Measurements from ENCODE around the gene NADSYN1.

The NADSYN1 gene

DNA sequence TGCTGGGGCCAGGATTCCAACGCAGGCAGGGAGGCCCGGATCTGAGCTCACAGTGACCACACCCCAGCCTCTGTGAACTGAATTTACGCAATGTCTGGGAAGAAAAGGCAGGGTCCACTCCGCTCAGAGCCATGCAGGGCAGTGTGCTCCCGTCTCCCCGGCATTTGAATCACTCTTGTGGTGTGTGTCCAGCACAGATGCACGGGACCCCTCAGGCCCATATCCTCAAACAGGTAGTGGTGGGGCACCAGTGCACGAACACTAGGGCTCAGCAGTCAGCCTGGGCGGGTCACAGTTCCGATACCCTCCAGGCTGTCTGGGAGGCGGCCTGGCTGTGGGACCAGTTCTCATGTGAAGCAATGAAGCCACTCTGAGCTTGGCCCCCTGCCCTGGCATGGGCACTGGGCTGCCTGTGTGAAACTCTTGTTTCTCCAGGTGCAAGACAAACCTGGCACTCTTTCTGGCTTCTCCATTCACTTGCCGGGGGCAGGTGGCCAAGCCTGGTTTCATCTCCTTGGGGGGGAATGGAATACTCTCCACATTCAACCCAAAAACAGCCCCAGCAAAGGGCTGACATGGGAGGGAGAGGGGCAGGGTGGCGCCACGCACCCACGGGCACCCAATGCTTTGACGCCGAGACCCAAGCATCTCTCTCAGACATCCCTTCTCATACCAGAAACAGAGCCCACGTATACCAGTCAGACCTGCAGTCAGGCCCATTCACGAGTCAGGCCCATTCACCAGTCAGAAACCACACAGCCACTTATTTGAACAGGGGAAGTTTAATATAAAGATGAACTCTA lies 19.2 kb upstream of the NADSYN1 start:
- DNase-seq (ENCODE audit: low read depth, low spot score): no peak

DNA sequence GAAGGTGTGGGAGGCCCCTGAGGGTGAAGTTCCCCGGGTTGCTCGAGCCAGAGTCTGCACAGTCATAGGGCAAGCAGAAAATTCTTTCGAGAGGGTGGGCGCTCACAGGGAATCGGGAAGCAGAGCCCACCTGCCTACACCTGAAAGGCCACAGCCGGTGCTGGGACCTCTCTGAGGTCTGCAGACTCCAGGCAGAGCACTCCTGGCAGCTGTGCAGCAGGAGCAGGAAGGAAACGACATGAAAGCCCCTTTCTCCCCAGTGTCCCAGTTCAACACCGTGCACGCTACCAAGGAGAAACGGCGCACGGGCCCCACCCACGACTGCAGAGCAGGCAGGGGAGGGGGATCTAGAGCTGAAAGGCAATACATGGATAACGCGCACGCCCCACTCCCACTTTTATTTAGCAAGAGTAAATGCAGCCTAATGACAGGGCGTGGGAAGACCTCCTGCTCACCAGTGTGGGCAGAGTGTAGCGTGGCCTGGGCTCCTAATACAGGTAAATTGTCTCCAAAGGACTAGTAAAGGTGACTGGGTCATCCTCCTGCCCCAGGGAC lies 18.4 kb upstream of the NADSYN1 start:
- DNase-seq (ENCODE audit: low read depth, low spot score): no peak

DNA sequence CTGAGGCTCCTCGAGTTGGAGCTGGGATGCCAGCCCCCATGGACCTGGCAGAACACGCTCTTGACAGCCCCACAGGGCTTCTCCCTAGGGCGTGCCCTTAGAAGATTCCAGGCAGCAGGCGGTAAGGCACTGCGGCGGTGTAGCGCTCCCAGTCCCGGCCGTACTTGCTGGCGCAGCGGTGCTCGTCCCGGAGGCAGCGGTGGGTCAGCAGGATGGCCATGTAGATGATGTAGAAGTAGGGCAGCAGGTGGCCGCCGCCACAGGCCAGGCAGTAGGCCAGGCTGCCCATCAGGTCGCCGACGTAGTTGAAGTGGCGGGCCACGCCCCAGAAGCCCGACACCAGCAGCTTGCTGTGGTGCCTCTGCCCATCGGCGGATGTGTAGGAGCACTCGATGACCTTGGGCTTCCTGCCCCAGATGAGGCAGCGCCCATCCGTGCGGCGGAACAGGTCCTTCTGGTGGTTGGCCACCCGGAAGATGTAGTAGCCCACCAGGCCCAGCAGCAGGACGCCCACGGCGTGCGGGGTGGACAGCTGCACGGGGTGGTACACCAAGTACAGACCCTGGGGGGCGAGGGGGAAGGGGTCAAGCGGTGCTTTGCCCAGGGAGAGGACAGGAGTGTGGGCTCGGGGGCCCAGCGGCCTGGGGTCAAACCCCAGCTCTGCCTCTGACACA lies 17.6 kb upstream of the NADSYN1 start:
- no peak for DNase-seq (ENCODE audit: low read depth, low spot score)

DNA sequence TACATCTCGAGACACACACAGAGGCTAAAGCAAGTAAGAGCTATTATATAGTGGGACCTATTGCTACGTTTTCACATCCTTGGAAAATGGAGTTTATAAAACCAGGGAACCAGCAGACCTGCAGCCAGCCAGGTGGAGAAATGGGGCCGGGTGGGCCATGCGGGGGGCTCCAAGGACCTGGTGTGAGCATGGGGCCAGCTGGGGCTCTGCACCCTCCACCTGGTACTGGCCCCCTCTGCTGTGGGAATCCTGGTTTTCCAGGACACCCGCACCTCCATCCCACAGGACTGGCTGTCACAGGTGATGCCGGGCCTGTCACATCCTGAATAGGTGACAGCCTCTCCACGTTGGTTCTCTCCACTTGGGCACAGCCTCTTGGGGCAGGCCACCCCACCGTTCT lies 16.1 kb upstream of the NADSYN1 start:
- no peak for DNase-seq (ENCODE audit: low read depth, low spot score)

DNA sequence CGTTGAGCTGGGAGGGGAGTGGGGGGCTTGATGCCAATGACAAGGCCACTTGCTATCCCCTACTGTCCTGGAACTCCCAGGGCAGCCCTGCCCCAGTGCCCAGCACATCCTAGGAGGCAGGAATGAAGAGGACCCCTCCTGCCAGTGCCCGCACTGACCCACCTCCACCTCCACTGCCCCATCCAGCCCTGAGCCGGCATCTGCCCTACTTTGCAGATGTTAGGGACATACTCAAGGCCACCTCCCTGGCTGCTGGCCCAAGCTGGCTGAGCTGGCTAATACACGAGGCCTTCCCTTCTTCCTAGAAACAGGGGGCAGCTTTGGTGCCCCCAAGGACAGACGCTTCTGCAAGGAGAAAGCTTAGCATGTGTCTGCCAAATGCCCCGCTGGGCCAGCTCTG lies 15.6 kb upstream of the NADSYN1 start:
- no peak for DNase-seq (ENCODE audit: low read depth, low spot score)

DNA sequence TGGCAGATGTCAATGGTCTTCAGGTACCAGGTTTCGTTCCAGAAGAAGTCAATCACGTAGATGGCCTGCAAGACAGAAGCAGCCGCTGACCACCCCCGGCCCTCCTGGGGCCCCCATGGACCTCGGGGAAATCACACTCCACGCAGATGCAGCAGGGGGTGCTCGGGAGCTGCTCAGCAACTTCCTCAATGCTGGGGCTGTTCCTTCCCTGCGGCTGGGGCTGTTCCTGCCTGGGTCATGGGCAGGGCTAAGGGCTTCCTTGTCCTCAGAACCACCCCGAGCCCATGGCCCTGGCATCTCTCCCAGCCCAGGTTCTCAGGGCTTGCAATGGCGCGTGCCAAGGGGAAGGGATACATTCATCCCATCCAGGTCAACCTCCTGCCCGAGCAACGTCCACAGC lies 15.1 kb upstream of the NADSYN1 start:
- DNase-seq (ENCODE audit: low read depth, low spot score): no peak

DNA sequence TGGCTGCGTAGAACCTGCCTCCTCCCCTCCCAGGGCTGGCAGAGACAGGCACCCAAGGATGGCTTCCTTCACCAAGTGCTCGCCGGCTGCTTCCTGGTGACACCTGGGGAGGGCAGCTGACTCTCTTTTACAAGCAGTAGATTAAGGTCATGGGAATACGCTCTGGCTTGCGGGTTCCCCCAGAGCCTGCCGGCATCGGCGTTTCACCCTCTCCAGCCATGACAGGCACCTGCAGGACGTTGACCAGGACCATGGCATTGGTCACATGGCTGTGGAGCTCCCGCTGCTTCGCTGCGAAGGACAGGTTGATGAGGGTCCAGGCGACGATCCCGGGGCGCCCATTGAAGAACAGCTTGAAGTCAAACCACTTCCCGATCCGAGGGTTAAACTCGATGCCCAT lies 14.4 kb upstream of the NADSYN1 start:
- DNase-seq (ENCODE audit: low read depth, low spot score): no peak

DNA sequence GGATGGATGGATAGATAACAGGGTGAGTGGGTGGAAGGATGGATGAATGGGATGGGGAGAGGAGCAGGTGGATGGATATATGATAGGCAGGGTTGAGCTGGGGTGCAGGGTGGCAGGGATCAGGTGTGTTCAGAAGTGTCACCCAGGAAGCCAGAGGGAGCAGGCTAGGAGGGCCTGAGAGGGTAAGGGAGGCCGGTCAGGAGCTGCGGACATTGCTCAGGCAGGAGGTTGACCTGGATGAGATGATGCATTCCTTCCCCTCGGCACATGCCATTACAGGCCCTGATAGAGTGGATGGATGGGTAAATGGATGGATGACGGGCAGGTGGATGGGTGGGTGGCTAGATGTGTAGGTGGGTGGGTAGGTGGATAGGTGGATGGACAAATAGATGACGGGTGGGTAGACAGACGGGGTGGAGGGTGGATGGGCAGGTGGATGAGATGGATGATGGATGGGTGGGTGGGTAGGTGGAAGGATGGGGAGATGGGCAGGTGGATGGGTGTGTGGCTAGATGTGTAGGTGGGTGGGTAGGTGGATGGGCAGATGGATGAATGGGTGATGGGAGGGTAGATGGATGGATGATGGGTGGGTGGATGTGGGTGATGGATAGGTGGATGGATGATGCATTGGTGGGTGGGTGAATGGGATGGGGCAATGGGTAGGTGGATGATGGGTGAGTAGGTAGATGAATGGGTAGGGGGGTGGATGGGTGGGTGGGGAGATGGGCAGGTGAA lies 12.8 kb upstream of the NADSYN1 start:
- no peak for DNase-seq (ENCODE audit: low read depth, low spot score)

DNA sequence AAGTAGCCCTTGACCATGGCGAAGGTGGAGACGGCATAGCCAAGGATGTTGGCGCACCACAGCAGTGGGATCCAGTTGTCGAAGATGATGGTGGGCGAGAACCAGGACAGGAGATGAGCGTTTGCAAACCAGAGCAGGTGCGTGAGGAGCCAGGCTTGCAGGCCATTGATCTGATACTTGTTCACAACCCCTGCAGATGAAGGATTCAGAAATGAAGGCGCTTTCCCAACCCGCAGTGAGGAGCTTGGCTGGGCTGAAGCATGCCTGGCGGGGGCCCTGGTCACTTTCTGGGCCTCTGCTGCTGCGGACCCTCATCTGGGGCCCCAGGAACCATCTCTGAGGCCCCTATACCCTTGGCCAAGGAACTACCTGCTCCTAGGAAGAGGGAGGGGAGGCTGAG lies 11.8 kb upstream of the NADSYN1 start:
- no peak for DNase-seq (ENCODE audit: low read depth, low spot score)

DNA sequence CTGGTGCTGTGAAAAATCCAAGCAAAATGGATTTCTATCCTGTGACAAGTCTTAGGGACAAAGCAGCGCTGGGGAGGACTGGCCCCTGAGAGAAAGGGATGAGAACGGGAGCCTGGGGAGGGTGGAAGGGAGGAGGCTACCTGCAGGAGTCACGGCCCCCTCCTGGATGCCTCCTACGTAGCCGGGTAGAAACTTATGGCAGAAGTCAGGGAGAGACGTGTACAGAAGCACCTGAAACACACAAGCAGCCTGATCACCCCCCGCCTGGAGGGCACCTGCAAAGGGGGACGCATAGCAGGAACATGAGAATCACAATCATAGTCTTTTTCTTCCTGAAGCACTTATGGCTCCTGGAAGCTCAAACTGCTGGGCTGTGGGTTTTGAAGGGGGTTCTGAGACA lies 10.9 kb upstream of the NADSYN1 start:
- no peak for DNase-seq (ENCODE audit: low read depth, low spot score)

DNA sequence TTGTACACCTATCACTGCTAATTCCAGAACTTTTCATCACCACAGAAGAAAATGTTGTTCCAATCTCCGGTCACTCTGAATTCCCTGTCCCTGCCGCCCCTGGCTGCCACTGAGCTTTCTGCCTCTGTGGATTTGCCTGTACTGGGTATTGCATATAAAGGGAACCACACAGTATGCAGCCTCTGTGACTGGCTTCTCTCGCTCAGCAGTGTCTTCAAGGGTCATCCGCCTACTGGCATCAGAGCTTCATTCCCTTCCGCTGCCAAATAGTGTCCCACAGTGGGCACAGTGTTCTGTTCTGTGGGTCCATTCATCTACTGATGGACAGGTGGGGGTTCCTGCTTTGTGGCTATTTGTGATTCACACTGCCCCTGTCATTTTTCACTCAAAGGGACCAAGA lies 10.1 kb upstream of the NADSYN1 start:
- no peak for DNase-seq (ENCODE audit: low read depth, low spot score)

DNA sequence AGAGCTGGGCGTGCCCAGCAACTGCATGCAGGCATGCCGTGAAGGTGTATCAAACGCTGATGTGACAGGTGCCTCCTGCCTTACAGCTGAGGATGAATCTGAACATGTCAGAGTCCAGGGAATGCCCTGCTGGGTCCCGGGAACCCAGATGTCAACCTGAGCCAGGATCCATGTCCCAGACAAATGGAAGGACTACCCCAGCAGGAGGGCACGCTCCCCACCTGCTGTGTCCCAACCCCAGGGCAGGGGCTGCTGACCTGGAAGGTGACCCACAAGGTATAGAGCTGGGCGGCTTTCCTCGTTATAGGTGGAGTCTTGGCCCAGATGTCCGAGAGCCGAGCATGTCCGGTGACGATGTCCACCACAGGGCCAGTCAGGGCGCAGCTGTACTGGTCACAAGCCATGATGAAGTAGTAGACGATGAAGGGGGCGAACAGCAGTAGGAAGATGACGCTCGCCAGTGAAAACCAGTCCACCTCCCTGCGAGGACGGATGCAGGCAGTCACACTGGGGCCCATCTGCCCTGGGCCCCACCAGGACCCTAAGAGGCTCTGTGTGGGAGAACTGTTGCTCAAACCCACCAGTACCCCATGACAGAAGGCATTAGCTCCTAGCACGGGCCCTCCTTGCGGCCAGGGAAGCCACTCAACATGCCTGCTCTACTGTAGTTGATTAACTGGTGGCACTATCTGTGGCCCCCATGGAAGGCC lies 9.1 kb upstream of the NADSYN1 start:
- DNase-seq (ENCODE audit: low read depth, low spot score): no peak

DNA sequence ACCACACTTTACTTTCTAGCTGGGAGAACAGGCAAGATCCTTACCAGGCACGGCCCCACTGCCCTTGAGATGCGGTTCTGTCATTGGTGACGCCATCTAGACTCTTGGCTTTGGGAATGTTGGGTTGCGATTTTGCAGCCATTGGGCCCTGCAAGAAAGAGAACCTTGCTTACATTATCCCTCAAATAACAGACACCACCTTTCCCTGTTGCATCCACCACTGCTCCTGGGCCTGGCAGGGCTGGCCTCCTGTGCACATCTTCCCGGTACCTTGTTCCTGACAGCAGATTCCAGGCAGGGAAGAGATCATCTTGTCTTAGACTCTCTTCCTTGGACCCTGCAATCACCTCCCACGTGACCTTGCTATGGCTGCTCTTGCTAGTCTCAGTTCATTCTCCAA lies 8.2 kb upstream of the NADSYN1 start:
- no peak for DNase-seq (ENCODE audit: low read depth, low spot score)

DNA sequence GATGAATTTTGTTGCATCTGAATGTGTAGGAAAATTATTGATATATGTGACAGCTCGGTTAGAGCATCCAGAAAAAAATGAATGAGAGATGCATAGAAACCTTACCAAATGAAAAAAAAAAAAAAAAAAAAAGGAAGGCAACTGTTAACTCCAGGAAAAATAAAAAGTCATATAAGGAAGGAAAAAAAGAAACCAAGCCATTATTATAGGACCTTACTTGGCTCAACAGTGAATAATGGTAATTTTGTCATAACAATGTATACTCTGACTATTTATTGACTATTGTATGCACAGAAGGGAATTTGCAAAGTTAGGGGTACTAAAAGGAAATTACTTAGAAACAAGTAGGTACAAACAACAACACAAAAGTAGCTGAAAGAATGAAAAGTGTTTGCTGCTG lies 6.9 kb upstream of the NADSYN1 start:
- DNase-seq (ENCODE audit: low read depth, low spot score): no peak

DNA sequence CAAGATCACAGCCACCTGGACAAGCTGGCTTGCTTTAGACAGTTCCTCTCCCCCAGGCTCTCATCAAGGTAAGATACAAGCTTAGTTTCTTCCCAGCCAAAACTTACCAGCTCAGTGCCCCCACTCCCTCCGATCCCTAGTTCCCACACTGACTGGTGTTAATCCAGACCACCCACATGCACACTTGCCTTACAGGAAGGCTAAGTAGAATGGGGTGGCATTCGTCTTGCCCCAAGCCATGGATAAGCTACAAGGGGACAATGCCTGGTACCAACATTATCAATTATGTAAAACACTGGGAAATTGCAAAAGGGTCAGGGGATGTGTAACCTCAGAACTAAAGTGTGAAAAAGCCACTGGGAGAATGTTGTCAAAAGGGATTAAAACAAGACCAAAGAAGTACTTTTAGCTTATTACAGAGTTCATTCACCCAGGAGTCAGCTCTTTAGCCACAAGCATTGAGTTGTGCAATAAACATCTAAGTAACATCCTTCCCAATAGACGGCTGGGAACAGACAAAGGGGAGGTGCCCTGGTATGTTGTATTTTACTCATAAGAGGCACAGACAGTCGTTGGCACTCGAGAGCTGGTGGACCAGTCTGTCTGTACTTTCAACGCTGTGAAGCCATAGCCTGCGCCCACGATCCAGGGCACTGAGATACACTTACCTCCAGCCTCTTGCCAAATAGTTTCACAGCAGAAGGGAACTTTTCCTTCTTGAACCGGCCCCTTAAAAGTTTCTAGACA lies 5.9 kb upstream of the NADSYN1 start:
- no peak for DNase-seq (ENCODE audit: low read depth, low spot score)

DNA sequence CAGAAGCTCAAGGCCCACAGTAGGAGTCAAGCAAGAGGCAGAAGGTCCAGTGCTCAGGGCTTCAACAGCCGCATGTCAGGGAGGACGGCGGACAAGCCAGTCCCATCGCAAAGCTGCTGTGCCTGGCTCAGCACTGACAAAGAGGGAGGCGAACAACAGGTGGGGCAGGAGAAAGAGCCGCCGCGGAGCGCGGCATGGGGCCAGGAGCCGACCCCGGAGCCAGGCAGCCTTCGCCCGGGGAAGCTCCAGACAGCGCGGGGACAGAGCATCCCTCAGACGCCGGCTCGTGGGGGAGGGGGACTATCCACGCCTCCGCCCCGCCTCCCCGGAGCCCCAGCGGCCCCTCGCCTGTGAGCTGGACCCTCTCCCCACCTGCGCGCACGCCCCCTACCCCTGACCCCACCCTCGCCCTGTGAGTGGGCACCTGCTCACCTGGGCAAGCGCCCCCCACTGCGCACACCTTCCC lies 5.2 kb upstream of the NADSYN1 start:
- DNase-seq (ENCODE audit: low read depth, low spot score): peak; percentile 73

DNA sequence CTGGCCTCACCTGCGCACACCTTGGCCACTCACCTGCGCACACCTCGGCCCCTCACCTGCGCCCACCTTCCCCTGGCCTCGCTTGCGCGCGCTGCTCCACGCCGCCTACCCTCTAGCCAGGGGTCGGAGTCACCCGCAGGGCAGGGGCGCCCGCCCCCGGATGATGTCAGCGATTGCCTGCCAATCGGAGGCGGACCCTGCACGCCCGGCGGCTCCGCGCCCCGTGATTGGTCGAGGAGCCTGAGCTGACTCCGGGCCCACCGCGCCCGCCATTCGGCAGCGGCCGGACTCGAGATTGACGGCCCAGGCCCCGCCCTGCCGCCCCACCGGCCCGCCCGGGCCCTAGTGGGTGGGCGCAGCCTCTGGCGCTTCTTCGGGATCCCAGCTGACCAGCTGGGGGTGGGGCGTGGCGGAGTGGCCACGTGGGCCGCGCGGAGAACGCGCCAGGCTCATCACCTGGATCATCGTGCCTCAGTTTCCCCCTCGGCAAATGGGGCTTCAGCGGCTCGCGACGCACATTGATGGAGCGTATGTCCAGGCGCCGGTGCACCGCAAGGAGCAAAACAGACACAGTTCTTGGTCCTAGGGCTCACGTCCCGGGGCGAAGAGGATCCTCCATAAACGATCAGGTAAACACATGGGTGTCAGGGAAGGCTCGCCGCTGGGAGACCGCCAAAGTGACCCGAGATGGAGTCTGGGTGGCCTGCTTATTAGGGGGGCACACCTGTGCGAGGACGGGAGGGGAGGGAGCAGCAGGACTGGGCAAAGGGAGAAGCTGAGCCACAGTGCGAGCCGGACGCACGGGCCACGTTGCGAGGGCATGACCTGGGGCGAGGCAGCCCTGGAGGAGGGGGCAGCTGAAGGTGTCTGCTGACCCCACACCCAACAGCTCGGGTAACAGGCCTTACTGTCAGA lies 4.5 kb upstream of the NADSYN1 start, which contains the start of gene DHCR7:
DHCR7 (minus strand) TSS at position 137 of the 915 bp plus-strand sequence. CDS start 3,441 bp downstream, outside the sequence.
- DNase-seq (ENCODE audit: low read depth, low spot score): peak; percentile 98

DNA sequence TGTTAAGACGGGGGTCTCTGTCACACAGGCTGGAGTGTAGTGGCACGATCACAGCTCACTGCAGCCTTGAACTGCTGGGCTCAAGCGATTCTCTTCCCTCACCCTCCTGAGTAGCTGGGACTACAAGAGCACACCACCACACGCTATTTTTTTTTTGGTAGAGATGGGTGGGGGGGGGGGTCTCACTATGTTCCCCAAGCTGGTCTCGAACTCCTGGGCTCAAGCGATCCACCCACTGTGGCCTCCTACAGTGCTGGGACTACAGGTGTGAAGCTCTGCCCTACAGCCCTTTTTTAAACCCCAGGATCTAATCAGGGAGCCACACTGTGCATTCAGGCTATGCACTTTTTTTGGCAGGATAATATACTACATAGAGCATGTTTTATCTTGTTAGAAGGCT lies 3.4 kb upstream of the NADSYN1 start:
- DNase-seq (ENCODE audit: low read depth, low spot score): peak; percentile 27

DNA sequence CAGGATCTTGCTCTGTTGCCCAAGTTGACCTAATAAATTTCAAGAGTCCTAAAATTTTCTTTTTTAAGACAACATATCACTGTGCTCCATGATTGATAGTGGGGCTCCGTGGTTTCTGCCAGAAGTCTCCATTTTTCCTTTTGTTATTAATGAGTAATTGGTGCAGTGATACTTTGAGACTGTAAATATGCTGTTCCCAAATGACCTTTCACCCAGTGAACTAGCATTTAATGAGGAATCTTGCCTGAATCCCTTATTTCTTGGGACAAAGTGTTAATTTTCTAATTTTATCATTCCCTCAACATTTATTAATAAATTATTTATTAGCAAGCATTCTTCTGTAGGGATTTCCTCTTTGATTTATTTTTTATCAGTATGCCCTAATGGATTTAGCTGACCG lies 2.5 kb upstream of the NADSYN1 start:
- DNase-seq (ENCODE audit: low read depth, low spot score): no peak

DNA sequence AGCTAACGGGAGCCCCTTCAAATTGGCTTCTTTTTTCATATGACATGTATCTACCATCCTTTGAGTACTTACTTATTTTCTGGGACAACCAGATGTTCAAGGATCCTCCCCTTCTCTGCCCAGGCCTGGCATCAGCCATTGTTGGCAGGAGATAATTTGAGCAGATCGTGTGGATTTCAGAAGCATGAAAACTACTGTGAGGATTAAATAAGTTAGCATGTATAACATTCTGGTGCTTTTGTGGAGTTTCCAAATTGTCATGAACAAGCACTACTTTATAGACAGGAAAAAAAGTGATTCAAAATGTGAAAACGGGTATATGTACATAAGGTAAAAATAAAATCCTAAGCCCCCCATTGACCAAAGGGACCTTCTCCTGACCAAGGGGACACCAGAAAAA lies 2.1 kb upstream of the NADSYN1 start:
- DNase-seq (ENCODE audit: low read depth, low spot score): no peak
